Large intestine (tissue), 3 donors: Measurements from ENCODE around the gene SPON2. TPM values are rescaled to one million over a fixed set of nuclear protein-coding genes. Genes with fewer than 3 reads are reported as not detected.
A peak's percentile ranks its signal among the peaks of the same experiment; 100 is the strongest.

Source experiments
- DNase-seq, 2 donors: peaks; one replicate each; pipeline versions ENCODE4 v3.0.0 to v3.0.0-alpha.2; 2013
- H3K27ac ChIP-seq: one replicate; pipeline ENCODE4 v1.5.1; 2013; ENCODE audit warnings: low read length
- H3K27me3 ChIP-seq: 2 replicates; pipeline ENCODE4 v1.6.1; 2013; ENCODE audit warnings: low read length; ENCODE audit not compliant: control insufficient read depth, insufficient read depth
- H3K36me3 ChIP-seq: 2 replicates; pipeline ENCODE4 v1.6.1; 2013; ENCODE audit warnings: low read length; ENCODE audit not compliant: control insufficient read depth, insufficient read depth
- H3K4me1 ChIP-seq: one replicate; pipeline ENCODE4 v1.6.1; 2013; ENCODE audit warnings: low read length; ENCODE audit not compliant: control insufficient read depth, insufficient read depth
- H3K4me3 ChIP-seq: one replicate; pipeline ENCODE4 v1.5.1; 2013; ENCODE audit warnings: low read length
- H3K9me3 ChIP-seq: one replicate; pipeline ENCODE4 v1.6.1; 2013; ENCODE audit warnings: mild to moderate bottlenecking, low read depth, low read length, moderate library complexity; ENCODE audit not compliant: control insufficient read depth
- WGBS: methylation state at CpG from one replicate; pipeline ENCODE4 v1.1.5; 2013; ENCODE audit warnings: low lambda C conversion rate; ENCODE audit not compliant: insufficient coverage; 5-methylcytosine and 5-hydroxymethylcytosine counted together
- polyA plus RNA-seq: library from polyadenylated mRNA; unstranded; fragments of 120-200 nt; gene quantifications from one replicate; pipeline ENCODE4 v1.2.1, GENCODE V29; 2013

SPON2 gene
- polyA plus RNA-seq, 1 donor: 54.6 TPM

- Histone ChIP-seq H3K4me3 (no peak overlapping the region), H3K27ac (no peak overlapping the region), H3K36me3 (peaks cover 4% of the 10 kb centered on the region), H3K27me3 (no peaks in the 10 kb centered on the region), H3K9me3 (no peaks in the 10 kb centered on the region), H3K4me1 (peaks cover 10% of the 10 kb centered on the region)
- no peak for DNase-seq
- 90% methylated on average over 2 of the region's 52 CpGs for WGBS
These were observed 21.9 kb upstream of the SPON2 start for GRCh38 chr4:1194010-1194900.

GRCh38 chr4:1193206-1194009 is 21.0 kb upstream of the SPON2 start:
- no CpG with 5 or more reads among the region's 28 CpGs for WGBS
- H3K4me3 ChIP-seq: no peak overlapping the region
- H3K9me3 ChIP-seq: no peaks in the 10 kb centered on the region
- H3K36me3 ChIP-seq: peaks cover 4% of the 10 kb centered on the region
- H3K27ac ChIP-seq: no peak overlapping the region
- DNase-seq: no peak
- no peaks in the 10 kb centered on the region for H3K27me3 ChIP-seq
- peaks cover 10% of the 10 kb centered on the region for H3K4me1 ChIP-seq

DNA sequence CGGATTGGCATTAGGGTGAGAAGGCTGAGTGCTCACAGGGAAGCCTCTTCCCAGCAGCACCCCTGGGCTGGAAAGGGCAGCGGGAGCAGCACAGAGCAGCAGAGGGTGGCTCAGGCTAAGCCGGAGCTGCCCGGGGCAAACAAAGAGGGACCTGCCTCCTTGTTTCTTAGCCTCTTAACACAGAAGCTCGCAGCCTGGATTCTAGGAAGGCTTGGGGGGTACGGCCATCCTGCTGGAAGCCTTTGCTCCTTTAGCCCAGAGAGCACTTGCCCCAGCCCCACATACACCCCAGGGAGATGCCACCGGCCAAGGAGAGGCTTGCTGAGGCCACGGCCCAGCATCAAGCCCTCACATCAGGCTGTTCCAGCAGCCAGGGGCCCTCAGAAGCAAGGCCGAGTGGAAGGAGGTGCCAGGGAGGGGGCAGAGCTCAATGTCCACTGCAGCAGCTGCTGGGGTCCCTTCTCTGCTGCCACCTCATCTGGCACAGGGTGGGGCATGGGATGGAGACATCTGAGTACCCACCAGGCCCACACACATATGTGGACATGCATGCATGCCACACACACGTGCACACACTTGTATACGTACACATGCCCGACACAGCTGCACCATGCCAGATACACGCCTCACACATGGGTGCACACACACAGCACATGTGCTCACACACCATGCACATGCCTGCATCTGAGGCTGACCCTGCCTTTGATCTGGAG is 20.3 kb upstream of the SPON2 start:
- no CpG with 5 or more reads among the region's 13 CpGs for WGBS
- Histone ChIP-seq H3K4me1 (peaks cover 10% of the 10 kb centered on the region), H3K27ac (peak overlapping the region; percentile 53), H3K9me3 (no peaks in the 10 kb centered on the region), H3K4me3 (no peak overlapping the region), H3K36me3 (peaks cover 4% of the 10 kb centered on the region), H3K27me3 (no peaks in the 10 kb centered on the region)
- DNase-seq: no peak

DNA sequence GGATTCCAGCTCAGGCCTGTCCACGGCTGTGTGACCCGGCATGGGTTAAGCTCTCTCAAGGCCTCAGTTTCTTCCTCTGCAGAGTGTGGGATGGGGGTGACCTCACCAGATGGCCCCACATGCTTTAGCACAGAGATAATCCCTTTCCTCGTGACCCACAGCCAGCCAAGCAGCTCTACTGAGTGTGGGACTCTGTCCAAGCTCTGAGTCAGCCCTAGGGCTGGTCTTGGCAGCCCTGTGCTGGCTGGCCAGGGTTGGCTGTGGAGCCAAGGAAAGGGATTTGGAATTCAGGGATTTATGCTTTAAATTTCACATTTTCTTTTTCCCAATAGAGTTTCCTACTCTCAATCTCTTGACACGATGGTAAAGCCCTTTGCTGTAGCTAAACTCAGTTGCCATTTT is 19.7 kb upstream of the SPON2 start:
- H3K27ac ChIP-seq: peak overlapping the region; percentile 70
- no CpG with 5 or more reads among the region's 4 CpGs for WGBS
- no peaks in the 10 kb centered on the region for H3K9me3 ChIP-seq
- peak; percentile 64 to 72 for DNase-seq
- H3K4me3 ChIP-seq: no peak overlapping the region
- H3K4me1 ChIP-seq: peaks cover 10% of the 10 kb centered on the region
- no peaks in the 10 kb centered on the region for H3K27me3 ChIP-seq
- peaks cover 4% of the 10 kb centered on the region for H3K36me3 ChIP-seq

GRCh38 chr4:1191621-1192020 is 19.2 kb upstream of the SPON2 start:
- H3K9me3 ChIP-seq: no peaks in the 10 kb centered on the region
- no peak overlapping the region for H3K4me3 ChIP-seq
- no CpG with 5 or more reads among the region's 5 CpGs for WGBS
- DNase-seq: no peak
- H3K27me3 ChIP-seq: no peaks in the 10 kb centered on the region
- H3K4me1 ChIP-seq: peaks cover 10% of the 10 kb centered on the region
- H3K27ac ChIP-seq: peak overlapping the region; percentile 70
- H3K36me3 ChIP-seq: peaks cover 2% of the 10 kb centered on the region

DNA sequence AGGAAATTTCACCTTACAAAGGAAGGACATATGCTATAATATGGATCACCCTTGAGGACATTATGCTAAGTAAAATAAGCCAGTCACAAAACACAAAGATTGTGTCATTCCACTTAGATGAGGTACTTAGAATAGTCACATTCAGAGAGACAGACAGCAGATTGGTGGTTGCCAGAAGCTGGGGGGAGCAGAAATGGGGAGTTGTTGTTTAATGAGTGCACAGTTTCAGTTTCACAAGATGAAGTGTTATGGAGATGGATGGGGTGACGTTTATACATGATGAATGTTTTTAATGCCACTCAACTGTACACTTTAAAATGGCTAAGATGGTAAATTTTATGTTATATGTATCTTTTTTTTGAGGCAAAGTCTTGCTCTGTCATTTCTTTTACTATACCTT is 14.8 kb upstream of the SPON2 start:
- DNase-seq: no peak
- Histone ChIP-seq H3K4me1 (peaks cover 3% of the 10 kb centered on the region), H3K27ac (no peak overlapping the region), H3K4me3 (no peak overlapping the region), H3K9me3 (no peaks in the 10 kb centered on the region), H3K36me3 (no peaks in the 10 kb centered on the region), H3K27me3 (no peaks in the 10 kb centered on the region)
- no CpG with 5 or more reads among the region's 1 CpG for WGBS

DNA sequence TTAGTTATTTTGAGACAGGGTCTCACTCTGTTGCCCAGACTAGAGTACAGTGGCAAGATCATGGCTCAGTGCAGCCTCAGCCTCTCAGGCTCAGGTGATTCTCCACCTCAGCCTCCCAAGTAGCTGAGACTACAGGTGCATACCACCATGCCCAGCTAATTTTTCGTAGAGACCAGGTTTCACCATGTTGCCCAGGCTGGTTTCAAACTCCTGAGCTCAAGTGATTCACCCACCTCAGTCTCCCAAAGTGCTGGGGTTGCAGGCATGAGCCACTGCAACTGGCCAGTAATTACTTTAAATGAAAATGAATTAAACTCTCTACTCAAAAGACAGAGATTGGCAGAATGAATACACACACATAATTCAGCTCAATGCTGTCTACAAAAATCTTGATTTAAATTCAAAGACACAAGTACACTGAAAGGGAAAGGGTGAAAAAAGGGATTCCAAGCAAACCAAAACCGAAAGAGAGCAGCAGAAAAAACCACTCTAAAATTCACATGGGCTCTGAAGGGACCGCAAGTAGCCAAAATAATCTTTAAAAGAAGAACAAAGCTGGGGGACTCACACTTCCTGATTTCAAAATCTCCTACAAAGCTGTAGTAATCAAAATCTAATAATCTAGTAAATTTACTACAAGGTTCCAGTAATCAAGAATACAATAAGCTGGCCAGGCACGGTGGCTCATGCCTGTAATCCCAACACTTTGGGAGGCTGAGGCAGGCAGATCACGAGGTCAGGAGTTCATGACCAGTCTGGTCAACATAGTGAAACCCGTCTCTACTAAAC is 11.8 kb upstream of the SPON2 start:
- Histone ChIP-seq H3K36me3 (no peaks in the 10 kb centered on the region), H3K4me1 (no peaks in the 10 kb centered on the region), H3K27me3 (no peaks in the 10 kb centered on the region), H3K27ac (no peak overlapping the region), H3K9me3 (peaks cover 13% of the 10 kb centered on the region), H3K4me3 (no peak overlapping the region)
- WGBS: 60% methylated on average over 1 of the region's 6 CpGs
- DNase-seq: no peak

DNA sequence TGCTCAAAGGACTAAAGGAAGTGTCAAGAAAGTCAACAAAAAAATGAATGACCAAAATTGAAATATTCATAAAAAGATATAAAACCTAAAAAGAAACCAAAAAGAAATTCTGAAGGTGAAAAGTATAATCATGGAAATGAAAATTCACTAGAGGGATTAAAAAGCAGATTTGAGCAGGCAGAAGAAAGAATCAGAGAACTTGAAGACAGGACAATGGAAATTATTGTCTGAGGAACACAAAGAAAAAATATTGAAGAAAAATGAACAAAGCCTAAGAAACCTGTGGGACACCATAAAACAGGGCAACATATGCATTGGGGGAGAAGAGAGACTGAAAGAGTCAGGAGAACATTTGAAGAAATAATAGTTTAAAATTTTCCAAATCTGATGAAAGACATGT is 9.9 kb upstream of the SPON2 start:
- Histone ChIP-seq H3K27me3 (no peaks in the 10 kb centered on the region), H3K36me3 (no peaks in the 10 kb centered on the region), H3K4me1 (no peaks in the 10 kb centered on the region), H3K27ac (no peak overlapping the region), H3K4me3 (no peak overlapping the region), H3K9me3 (peaks cover 13% of the 10 kb centered on the region)
- no peak for DNase-seq

DNA sequence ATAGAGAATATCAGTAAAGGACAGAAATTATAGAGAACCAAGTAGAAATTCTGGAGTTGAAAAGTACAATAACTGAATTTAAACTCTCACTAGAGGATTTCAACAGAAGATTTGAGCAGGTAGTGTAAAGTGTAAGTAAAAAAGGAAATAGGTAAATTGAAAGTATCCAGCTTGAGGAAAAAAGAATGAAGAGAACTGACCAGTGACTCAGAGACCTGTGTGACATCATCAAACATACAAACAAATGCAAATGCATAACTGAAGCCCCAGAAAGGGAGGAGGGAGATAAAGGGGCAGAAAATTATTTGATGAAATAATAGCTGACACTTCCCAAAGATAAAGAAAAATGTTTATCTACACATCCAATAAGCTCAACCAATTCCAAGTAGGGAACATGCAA is 8.3 kb upstream of the SPON2 start:
- no peak overlapping the region for H3K27ac ChIP-seq
- DNase-seq: no peak
- no peaks in the 10 kb centered on the region for H3K36me3 ChIP-seq
- H3K4me1 ChIP-seq: no peaks in the 10 kb centered on the region
- peaks cover 13% of the 10 kb centered on the region for H3K9me3 ChIP-seq
- no peak overlapping the region for H3K4me3 ChIP-seq
- H3K27me3 ChIP-seq: no peaks in the 10 kb centered on the region

DNA sequence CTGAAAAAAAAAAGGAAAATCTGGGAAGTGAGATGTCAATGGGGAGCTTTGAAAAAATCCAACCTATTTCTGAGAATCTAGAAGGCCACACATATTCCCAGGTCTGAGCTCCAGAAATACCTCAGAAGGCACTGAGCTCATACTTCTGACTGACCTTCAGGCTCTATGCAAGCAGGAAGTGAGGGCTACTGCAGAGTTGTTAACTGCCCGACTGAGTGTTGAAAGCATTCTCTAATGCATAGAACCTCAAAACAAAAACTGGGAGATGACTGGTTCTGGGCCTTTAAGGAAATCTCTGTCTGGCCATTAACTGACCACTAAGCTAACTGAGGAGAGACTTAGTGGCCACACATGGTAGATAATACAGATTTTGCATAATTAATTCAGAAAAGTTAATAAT is 7.6 kb upstream of the SPON2 start:
- Histone ChIP-seq H3K27ac (no peak overlapping the region), H3K27me3 (peaks cover 3% of the 10 kb centered on the region), H3K4me3 (no peak overlapping the region), H3K9me3 (peaks cover 13% of the 10 kb centered on the region), H3K36me3 (no peaks in the 10 kb centered on the region), H3K4me1 (no peaks in the 10 kb centered on the region)
- WGBS: no CpG with 5 or more reads among the region's 1 CpG
- no peak for DNase-seq
